ENCODE measurements around the gene ANOS1. TPM values are rescaled to one million over a fixed set of nuclear protein-coding genes. Genes with fewer than 3 reads are reported as not detected.

ANOS1 gene
- total RNA-seq, 2 experiments from 2014 or later: not detected

GRCh38 chrX:8635812-8636211, 96.1 kb downstream of the ANOS1 start:
- no peaks in the 10 kb centered on the region for H3K27me3 Mint-ChIP-seq
- intact Hi-C loops (cut with DNase I, micrococcal nuclease): no loop called here
- CTCF ChIA-PET: no interaction called here
- no peaks in the 10 kb centered on the region for H3K4me1 Mint-ChIP-seq (ENCODE audit: low read depth)
- Histone ChIP-seq H3K4me3 (ENCODE audit: low read length) (no peak overlapping the region), H3K9me3 (ENCODE audit: control insufficient read depth in 1 of 2, insufficient read depth in 1 of 2, low read length in 2 of 2) (no peaks in the 10 kb centered on the region), H3K4me1 (ENCODE audit: insufficient read depth, low read length) (no peaks in the 10 kb centered on the region), H3K36me3 (ENCODE audit: insufficient read depth, low read length) (no peaks in the 10 kb centered on the region), H3K27me3 (ENCODE audit: control insufficient read depth in 1 of 2, insufficient read depth in 2 of 2, low read length in 2 of 2) (no peaks in the 10 kb centered on the region), H3K27ac (ENCODE audit: low read depth in 1 of 2, low read length in 2 of 2) (no peak overlapping the region)
- no peak overlapping the region for H3K27ac Mint-ChIP-seq
- no peaks in the 10 kb centered on the region for H3K36me3 Mint-ChIP-seq (ENCODE audit: low read depth)
- H3K9me3 Mint-ChIP-seq: no peaks in the 10 kb centered on the region
- TF ChIP-seq, protein P1, sequence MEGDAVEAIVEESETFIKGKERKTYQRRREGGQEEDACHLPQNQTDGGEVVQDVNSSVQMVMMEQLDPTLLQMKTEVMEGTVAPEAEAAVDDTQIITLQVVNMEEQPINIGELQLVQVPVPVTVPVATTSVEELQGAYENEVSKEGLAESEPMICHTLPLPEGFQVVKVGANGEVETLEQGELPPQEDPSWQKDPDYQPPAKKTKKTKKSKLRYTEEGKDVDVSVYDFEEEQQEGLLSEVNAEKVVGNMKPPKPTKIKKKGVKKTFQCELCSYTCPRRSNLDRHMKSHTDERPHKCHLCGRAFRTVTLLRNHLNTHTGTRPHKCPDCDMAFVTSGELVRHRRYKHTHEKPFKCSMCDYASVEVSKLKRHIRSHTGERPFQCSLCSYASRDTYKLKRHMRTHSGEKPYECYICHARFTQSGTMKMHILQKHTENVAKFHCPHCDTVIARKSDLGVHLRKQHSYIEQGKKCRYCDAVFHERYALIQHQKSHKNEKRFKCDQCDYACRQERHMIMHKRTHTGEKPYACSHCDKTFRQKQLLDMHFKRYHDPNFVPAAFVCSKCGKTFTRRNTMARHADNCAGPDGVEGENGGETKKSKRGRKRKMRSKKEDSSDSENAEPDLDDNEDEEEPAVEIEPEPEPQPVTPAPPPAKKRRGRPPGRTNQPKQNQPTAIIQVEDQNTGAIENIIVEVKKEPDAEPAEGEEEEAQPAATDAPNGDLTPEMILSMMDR (IDR thresholded peaks at IDR 0.05): no peak
- no peak for ATAC-seq (ENCODE audit: poor library complexity)
- no peak overlapping the region for H3K4me3 Mint-ChIP-seq
- no peak for DNase-seq
- POLR2A ChIA-PET: no interaction called here

GRCh38 chrX:8632924-8633323, 99.0 kb downstream of the ANOS1 start:
- H3K4me3 Mint-ChIP-seq: no peak overlapping the region
- H3K27me3 Mint-ChIP-seq: no peaks in the 10 kb centered on the region
- no peaks in the 10 kb centered on the region for H3K9me3 Mint-ChIP-seq
- Histone ChIP-seq H3K27ac (ENCODE audit: low read depth in 1 of 2, low read length in 2 of 2) (no peak overlapping the region), H3K9me3 (ENCODE audit: control insufficient read depth in 1 of 2, insufficient read depth in 1 of 2, low read length in 2 of 2) (no peaks in the 10 kb centered on the region), H3K27me3 (ENCODE audit: control insufficient read depth in 1 of 2, insufficient read depth in 2 of 2, low read length in 2 of 2) (no peaks in the 10 kb centered on the region), H3K4me3 (ENCODE audit: low read length) (no peak overlapping the region), H3K4me1 (ENCODE audit: insufficient read depth, low read length) (no peaks in the 10 kb centered on the region), H3K36me3 (ENCODE audit: insufficient read depth, low read length) (no peaks in the 10 kb centered on the region)
- DNase-seq: no peak
- POLR2A ChIA-PET: no interaction called here
- ATAC-seq (ENCODE audit: poor library complexity): no peak
- no peak overlapping the region for H3K27ac Mint-ChIP-seq
- H3K36me3 Mint-ChIP-seq (ENCODE audit: low read depth): no peaks in the 10 kb centered on the region
- TF ChIP-seq, protein P1 (IDR thresholded peaks at IDR 0.05): no peak
- intact Hi-C loops (cut with DNase I, micrococcal nuclease): no loop called here
- H3K4me1 Mint-ChIP-seq (ENCODE audit: low read depth): no peaks in the 10 kb centered on the region
- CTCF ChIA-PET: no interaction called here

DNA sequence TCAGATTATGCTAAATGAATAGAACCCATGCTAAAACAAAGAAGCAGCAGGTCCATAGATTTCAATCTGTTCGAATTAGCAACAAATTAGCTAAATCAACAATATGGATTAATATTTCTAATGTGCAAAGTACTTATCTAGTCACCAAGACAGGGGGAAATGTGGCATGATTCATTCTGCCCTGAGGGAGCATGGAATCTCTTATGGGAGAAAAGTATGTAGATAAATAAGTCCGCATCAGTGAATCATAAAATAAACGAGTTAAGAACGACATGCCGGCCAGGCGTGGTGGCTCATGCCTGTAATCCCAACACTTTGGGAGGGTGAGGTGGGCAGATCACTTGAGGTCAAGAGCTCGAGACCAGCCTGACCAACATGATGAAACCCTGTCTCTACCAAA, 102.1 kb downstream of the ANOS1 start:
- Mint-ChIP-seq H3K9me3 (no peaks in the 10 kb centered on the region), H3K36me3 (ENCODE audit: low read depth) (no peaks in the 10 kb centered on the region), H3K4me1 (ENCODE audit: low read depth) (no peaks in the 10 kb centered on the region), H3K4me3 (no peak overlapping the region), H3K27ac (no peak overlapping the region), H3K27me3 (no peaks in the 10 kb centered on the region)
- H3K9me3 ChIP-seq (ENCODE audit: control insufficient read depth in 1 of 2, insufficient read depth in 1 of 2, low read length in 2 of 2): no peaks in the 10 kb centered on the region
- H3K36me3 ChIP-seq (ENCODE audit: insufficient read depth, low read length): no peaks in the 10 kb centered on the region
- intact Hi-C loops (cut with DNase I, micrococcal nuclease): no loop called here
- no peak overlapping the region for H3K27ac ChIP-seq (ENCODE audit: low read depth in 1 of 2, low read length in 2 of 2)
- CTCF ChIA-PET: no interaction called here
- DNase-seq (no peak), ATAC-seq (ENCODE audit: poor library complexity) (no peak)
- H3K4me3 ChIP-seq (ENCODE audit: low read length): no peak overlapping the region
- TF ChIP-seq, protein P1 (IDR thresholded peaks at IDR 0.05): no peak
- POLR2A ChIA-PET: no interaction called here
- H3K4me1 ChIP-seq (ENCODE audit: insufficient read depth, low read length): no peaks in the 10 kb centered on the region
- H3K27me3 ChIP-seq (ENCODE audit: control insufficient read depth in 1 of 2, insufficient read depth in 2 of 2, low read length in 2 of 2): no peaks in the 10 kb centered on the region

All from CD4-positive, alpha-beta T cell (primary cell).